RWPE2 (cell line): Measurements from ENCODE around the gene FADS3.

Experiments
- ATAC-seq: fragments of 200-7000 bp; cut with Tn5 transposase; 3 replicates; pipeline ENCODE4 v1.9.1; 2021; ENCODE audit warnings: low read depth
- DNase-seq: peaks from one replicate; pipeline ENCODE4 v3.0.0-alpha.2; 2020; ENCODE audit warnings: low spot score
- H3K27ac ChIP-seq: fragments of 450-650 bp; 2 replicates; pipeline ENCODE4 v1.5.1; 2017; ENCODE audit warnings: mild to moderate bottlenecking; ENCODE audit not compliant: poor library complexity, severe bottlenecking
- H3K27me3 ChIP-seq: fragments of 250-450 bp; sonication (Bioruptor Pico); 2 replicates; pipeline ENCODE4 v1.5.1; 2021; ENCODE audit warnings: mild to moderate bottlenecking, moderate library complexity; ENCODE audit not compliant: insufficient read depth, poor library complexity, severe bottlenecking
- H3K36me3 ChIP-seq: fragments of 250-450 bp; sonication (Bioruptor Pico); 2 replicates; pipeline ENCODE4 v1.5.1; 2020; ENCODE audit warnings: low read depth, mild to moderate bottlenecking, moderate library complexity
- H3K4me1 ChIP-seq: fragments of 250-450 bp; sonication (Bioruptor Pico); 2 replicates; pipeline ENCODE4 v1.5.1; 2021; ENCODE audit warnings: mild to moderate bottlenecking, moderate library complexity; ENCODE audit not compliant: insufficient read depth, poor library complexity, severe bottlenecking
- H3K4me3 ChIP-seq: fragments of 250-450 bp; sonication (Bioruptor Pico); 2 replicates; pipeline ENCODE4 v1.5.1; 2021; ENCODE audit warnings: mild to moderate bottlenecking, moderate library complexity; ENCODE audit not compliant: severe bottlenecking
- H3K9me3 ChIP-seq: fragments of 250-450 bp; sonication (Bioruptor Pico); 2 replicates; pipeline ENCODE4 v1.5.1; 2021; ENCODE audit warnings: mild to moderate bottlenecking, moderate library complexity; ENCODE audit not compliant: severe bottlenecking
- TF ChIP-seq, protein P1 (sequence below): fragments of 450-650 bp; IDR thresholded peaks from one replicate; pipeline ENCODE4 v1.5.1; 2017; ENCODE audit warnings: mild to moderate bottlenecking, moderate library complexity; ENCODE audit not compliant: poor library complexity, severe bottlenecking

The FADS3 gene

DNA sequence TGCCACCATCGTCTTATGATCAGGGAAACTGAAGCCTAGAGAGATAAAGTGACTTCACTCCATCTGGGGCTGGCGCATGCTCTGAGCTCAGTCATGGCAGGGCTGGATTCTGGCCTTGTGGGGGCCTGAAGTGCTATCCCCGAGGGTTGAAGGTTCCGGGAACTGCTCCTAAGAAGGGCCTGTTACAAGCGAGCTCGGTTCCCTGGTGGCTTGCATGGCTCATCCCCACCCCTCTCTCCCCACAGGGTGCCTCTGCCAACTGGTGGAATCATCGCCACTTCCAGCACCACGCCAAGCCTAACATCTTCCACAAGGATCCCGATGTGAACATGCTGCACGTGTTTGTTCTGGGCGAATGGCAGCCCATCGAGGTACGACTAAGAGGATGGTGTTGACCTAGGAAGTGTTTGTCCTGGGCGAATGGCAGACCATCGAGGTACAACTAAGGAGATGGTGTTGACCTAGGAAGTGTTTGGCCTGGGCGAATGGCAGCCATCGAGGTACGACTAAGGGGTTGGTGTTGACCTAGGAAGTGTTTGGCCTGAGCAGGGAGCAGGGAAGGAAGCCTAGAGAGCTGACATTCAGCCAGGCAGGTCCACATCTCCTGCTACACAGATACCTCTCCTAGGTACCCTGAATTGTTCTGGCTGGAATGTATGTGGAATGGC is 43.3 kb downstream of the FADS3 start:
- ATAC-seq, result peak; percentile 13; the same call in 1 of the 3 replicates
- DNase-seq, result peak; percentile 30
- no peaks in the 10 kb centered on the region for H3K27me3 ChIP-seq

DNA sequence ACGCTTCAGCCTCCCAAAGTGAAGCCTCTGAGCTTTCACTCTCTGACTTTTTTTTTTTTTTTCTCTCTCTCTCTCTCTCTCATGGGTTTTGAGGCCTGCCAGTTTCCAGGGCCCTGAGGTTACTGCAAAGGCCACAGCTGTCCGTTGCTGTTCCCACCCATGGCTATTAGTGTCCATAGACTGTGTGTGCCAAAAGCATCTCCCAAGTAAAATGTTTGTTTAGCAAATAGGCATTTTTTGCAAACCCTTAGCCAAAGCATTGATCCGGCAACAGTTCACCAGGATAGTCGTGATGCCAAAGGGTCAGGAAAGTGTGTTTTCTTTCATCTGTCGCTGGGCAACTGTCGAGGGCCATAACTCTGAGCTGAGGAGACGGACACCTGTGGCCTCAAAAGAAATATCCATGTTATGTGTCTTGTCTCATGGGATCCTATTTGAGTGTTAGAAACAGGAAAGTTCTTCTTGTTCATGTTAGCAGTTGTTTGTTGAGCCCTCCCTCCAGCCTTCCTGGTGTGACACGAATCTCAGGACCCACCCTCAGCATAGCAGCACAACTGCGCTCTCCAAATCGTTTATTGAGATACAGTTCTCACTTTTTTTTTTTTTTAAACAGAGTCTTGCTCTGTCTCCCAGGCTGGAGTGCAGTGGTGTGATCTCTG is 44.9 kb downstream of the FADS3 start:
- H3K4me3 ChIP-seq, result no peak overlapping the region
- TF ChIP-seq, protein P1, sequence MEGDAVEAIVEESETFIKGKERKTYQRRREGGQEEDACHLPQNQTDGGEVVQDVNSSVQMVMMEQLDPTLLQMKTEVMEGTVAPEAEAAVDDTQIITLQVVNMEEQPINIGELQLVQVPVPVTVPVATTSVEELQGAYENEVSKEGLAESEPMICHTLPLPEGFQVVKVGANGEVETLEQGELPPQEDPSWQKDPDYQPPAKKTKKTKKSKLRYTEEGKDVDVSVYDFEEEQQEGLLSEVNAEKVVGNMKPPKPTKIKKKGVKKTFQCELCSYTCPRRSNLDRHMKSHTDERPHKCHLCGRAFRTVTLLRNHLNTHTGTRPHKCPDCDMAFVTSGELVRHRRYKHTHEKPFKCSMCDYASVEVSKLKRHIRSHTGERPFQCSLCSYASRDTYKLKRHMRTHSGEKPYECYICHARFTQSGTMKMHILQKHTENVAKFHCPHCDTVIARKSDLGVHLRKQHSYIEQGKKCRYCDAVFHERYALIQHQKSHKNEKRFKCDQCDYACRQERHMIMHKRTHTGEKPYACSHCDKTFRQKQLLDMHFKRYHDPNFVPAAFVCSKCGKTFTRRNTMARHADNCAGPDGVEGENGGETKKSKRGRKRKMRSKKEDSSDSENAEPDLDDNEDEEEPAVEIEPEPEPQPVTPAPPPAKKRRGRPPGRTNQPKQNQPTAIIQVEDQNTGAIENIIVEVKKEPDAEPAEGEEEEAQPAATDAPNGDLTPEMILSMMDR, result no peak
- H3K9me3 ChIP-seq, result no peaks in the 10 kb centered on the region
- DNase-seq (no peak), ATAC-seq (no peak)
- H3K4me1 ChIP-seq, result no peaks in the 10 kb centered on the region
- H3K27ac ChIP-seq, result no peak overlapping the region
- H3K36me3 ChIP-seq, result peaks cover 89% of the 10 kb centered on the region
- H3K27me3 ChIP-seq, result no peaks in the 10 kb centered on the region

More for the DNA sequence above, 43.3 kb downstream of the FADS3 start:
- TF ChIP-seq, protein P1, result no peak
- Histone ChIP-seq H3K9me3 (no peaks in the 10 kb centered on the region), H3K4me3 (no peak overlapping the region), H3K27ac (no peak overlapping the region), H3K36me3 (peaks cover 89% of the 10 kb centered on the region), H3K4me1 (no peaks in the 10 kb centered on the region)

DNA sequence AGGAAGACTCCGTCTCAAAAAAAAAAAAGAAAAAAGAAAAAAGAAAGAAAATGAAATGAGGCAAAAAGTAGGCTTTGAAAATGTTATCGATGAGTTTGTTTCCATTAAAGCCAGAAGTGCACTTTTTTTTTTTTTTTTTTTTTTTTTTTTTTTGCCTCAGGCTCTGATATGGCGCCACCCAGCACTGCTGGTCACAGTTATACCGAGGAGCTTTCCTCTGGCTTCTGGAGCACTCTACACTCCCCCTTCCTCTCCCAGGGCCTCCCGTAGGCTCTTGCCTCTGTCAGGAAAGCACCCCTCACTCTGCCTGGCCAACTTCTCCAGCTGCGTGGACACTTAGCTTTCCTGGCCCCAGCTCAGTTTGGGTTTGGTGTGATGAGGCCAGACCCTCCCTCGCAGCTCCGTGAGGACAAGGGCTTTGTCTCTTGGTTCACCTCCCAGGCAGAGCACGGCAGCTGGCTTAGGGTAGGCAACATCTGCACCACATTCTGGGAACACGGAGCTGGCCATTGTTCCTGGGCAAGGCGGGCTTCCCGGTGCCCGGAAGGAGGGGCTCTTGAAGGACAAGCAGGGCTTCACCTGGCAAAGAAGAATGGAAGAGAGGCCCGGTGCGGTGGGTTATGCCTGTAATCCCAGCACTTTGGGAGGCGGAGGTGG is 46.3 kb downstream of the FADS3 start:
- DNase-seq (no peak), ATAC-seq (no peak)
- no peaks in the 10 kb centered on the region for H3K4me1 ChIP-seq
- H3K27ac ChIP-seq, result no peak overlapping the region
- peaks cover 91% of the 10 kb centered on the region for H3K36me3 ChIP-seq
- no peak overlapping the region for H3K4me3 ChIP-seq
- no peaks in the 10 kb centered on the region for H3K9me3 ChIP-seq
- no peaks in the 10 kb centered on the region for H3K27me3 ChIP-seq
- TF ChIP-seq, protein P1, result no peak

DNA sequence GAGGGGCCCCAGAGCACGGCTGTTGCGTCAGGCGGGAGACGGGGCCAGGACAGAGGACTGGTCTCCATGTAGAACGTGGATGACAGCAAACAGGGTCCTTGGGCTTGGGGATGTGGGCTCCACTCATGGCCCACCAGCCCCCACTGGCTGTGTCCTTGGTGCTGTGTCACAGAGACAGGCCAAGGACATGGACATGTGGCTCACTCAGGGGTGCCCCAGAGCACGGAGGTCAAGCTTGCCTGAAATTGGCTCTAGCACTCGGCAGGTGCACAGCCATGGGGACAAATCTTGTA is 48.9 kb downstream of the FADS3 start:
- H3K27me3 ChIP-seq, result no peaks in the 10 kb centered on the region
- TF ChIP-seq, protein P1, result no peak
- ATAC-seq, result no peak
- H3K4me1 ChIP-seq, result no peaks in the 10 kb centered on the region
- peaks cover 91% of the 10 kb centered on the region for H3K36me3 ChIP-seq
- H3K27ac ChIP-seq, result no peak overlapping the region
- no peak overlapping the region for H3K4me3 ChIP-seq
- no peak for DNase-seq
- no peaks in the 10 kb centered on the region for H3K9me3 ChIP-seq
